ENCODE measurements around the gene E2F2. TPM values are rescaled to one million over a fixed set of nuclear protein-coding genes. Genes with fewer than 3 reads are reported as not detected.
"Not testable (repeated sequence)": the region's sequence is repeated elsewhere in the genome, so short reads cannot be mapped to it uniquely, and the experiment has no call there.

Gene E2F2
- total RNA-seq, 2 donors from 2014 or later: 19.3 to 23.2 TPM

GRCh38 chr1:23555986-23556634, 25.1 kb upstream of the E2F2 start:
- no peak for ATAC-seq
- Mint-ChIP-seq H3K9me3 (no peaks in the 10 kb centered on the region), H3K27ac (peak overlapping the region in 1 of 2 donors; percentile 92), H3K36me3 (peaks cover 11 to 47% of the 10 kb centered on the region in 2 donors)
- DNase-seq (ENCODE audit: low spot score in 2 of 2): no peak

- H3K36me3 Mint-ChIP-seq: peaks cover 11 to 47% of the 10 kb centered on the region in 2 donors
- no peaks in the 10 kb centered on the region for H3K9me3 Mint-ChIP-seq
- peak overlapping the region; percentile 82 to 92 for H3K27ac Mint-ChIP-seq
- ATAC-seq: no peak
- no peak for DNase-seq (ENCODE audit: low spot score in 2 of 2)
Observed at GRCh38 chr1:23555270-23555985, 24.4 kb upstream of the E2F2 start.

- DNase-seq (ENCODE audit: low spot score in 2 of 2) (peak; percentile 81 to 88), ATAC-seq (peak; percentile 72 to 78)
- Mint-ChIP-seq H3K9me3 (no peaks in the 10 kb centered on the region), H3K27ac (peak overlapping the region; percentile 92 to 93), H3K36me3 (peaks cover 11 to 46% of the 10 kb centered on the region in 2 donors)
Observed at GRCh38 chr1:23554481-23555269, 23.6 kb upstream of the E2F2 start.

- Mint-ChIP-seq H3K27ac (peak overlapping the region; percentile 92 to 93), H3K36me3 (peaks cover 11 to 40% of the 10 kb centered on the region in 2 donors), H3K9me3 (no peaks in the 10 kb centered on the region)
- DNase-seq (ENCODE audit: low spot score in 2 of 2) (no peak), ATAC-seq (no peak)
Observed at GRCh38 chr1:23554127-23554480, 23.1 kb upstream of the E2F2 start.

GRCh38 chr1:23553231-23554126, 22.4 kb upstream of the E2F2 start:
- Mint-ChIP-seq H3K36me3 (peaks cover 7 to 34% of the 10 kb centered on the region in 2 donors), H3K9me3 (no peaks in the 10 kb centered on the region), H3K27ac (peak overlapping the region; percentile 92 to 93)
- DNase-seq (ENCODE audit: low spot score in 2 of 2) (no peak), ATAC-seq (no peak)

GRCh38 chr1:23551849-23552248, 20.8 kb upstream of the E2F2 start:
- no peaks in the 10 kb centered on the region for H3K9me3 Mint-ChIP-seq
- no peak for DNase-seq (ENCODE audit: low spot score in 2 of 2)

DNA sequence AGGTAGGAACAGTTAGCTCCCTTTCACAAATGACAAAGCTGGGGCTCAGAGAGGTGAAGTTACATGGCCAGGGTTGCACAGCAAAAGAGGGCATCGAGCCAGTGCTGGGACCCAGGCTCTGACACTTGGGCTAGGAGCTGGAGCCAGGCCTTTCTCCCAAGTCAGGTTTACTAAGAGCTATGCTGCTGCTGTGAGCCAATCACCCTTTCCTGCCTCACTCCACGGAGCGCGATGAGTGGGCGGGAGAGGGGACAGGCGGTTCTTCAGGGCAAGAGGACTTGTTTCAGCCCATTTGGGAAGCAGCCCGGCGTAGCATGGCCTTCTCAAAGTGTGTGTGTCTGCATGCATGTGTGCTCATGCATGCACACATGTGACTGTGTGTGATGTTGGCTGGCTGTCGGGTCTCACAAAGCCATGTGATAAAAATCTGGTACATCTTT, 17.7 kb upstream of the E2F2 start:
- H3K36me3 Mint-ChIP-seq: no peaks in the 10 kb centered on the region
- H3K9me3 Mint-ChIP-seq: no peaks in the 10 kb centered on the region
- no peak for ATAC-seq
- DNase-seq (ENCODE audit: low spot score in 2 of 2): no peak
- no peak overlapping the region for H3K27ac Mint-ChIP-seq

More at GRCh38 chr1:23551849-23552248, 20.8 kb upstream of the E2F2 start:
- ATAC-seq: no peak
- Mint-ChIP-seq H3K27ac (no peak overlapping the region), H3K36me3 (peaks cover 0 to 18% of the 10 kb centered on the region in 2 donors)

GRCh38 chr1:23546897-23547584, 16.0 kb upstream of the E2F2 start:
- Mint-ChIP-seq H3K9me3 (no peaks in the 10 kb centered on the region), H3K36me3 (no peaks in the 10 kb centered on the region), H3K27ac (no peak overlapping the region)
- ATAC-seq (no peak), DNase-seq (ENCODE audit: low spot score in 2 of 2) (no peak)

DNA sequence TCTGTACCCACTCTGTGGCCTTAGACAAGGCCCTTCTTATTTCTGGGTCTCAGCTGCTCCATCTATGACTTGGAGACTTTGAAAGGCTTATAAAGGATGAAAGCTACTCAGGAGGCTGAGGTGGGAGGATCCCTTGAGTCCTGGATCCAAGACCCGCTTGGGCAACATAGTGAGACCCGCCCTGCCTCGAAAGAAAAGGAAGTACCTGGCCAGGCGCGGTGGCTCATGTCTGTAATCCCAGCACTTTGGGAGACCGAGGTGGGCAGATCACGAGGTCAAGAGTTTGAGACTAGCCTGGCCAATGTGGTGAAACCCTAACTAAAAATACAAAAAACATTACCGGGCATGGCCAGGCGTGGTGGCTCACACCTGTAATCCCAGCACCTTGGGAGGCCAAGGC, 14.8 kb upstream of the E2F2 start:
- no peaks in the 10 kb centered on the region for H3K9me3 Mint-ChIP-seq
- H3K36me3 Mint-ChIP-seq: no peaks in the 10 kb centered on the region
- H3K27ac Mint-ChIP-seq: peak overlapping the region; percentile 29 to 48
- ATAC-seq (no peak), DNase-seq (ENCODE audit: low spot score in 2 of 2) (no peak)

GRCh38 chr1:23544444-23545389, 13.7 kb upstream of the E2F2 start:
- H3K27ac Mint-ChIP-seq: peak overlapping the region in 1 of 2 donors; percentile 79
- H3K36me3 Mint-ChIP-seq: no peaks in the 10 kb centered on the region
- no peaks in the 10 kb centered on the region for H3K9me3 Mint-ChIP-seq
- DNase-seq (ENCODE audit: low spot score in 2 of 2): peak; percentile 70 to 74
- peak; percentile 62 to 70 for ATAC-seq

- no peaks in the 10 kb centered on the region for H3K36me3 Mint-ChIP-seq
- no peak overlapping the region for H3K27ac Mint-ChIP-seq
Observed at GRCh38 chr1:23543707-23544443, 12.8 kb upstream of the E2F2 start.

DNA sequence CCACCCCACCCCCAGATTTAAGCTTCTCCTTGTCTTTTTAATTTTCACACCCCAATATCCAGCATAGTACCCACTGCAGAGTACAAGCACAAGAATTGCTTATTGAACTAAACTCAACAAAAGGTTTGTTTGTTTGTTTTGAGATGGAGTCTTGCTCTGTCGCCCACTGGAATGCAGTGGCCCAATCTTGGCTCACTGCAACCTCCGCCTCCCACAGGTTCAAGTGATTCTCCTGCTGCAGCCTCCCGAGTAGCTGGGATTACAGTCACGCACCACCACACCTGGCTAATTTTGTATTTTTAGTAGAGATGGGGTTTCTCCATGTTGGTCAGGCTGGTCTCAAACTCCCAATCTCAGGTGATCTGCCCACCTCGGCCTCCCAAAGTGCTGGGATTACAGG, 11.9 kb upstream of the E2F2 start:
- H3K27ac Mint-ChIP-seq; H3K9me3 Mint-ChIP-seq; ATAC-seq; H3K36me3 Mint-ChIP-seq; DNase-seq (ENCODE audit: low spot score in 2 of 2): not testable (repeated sequence)

More at GRCh38 chr1:23543707-23544443, 12.8 kb upstream of the E2F2 start:
- ATAC-seq (no peak), DNase-seq (ENCODE audit: low spot score in 2 of 2) (no peak)
- H3K9me3 Mint-ChIP-seq: no peaks in the 10 kb centered on the region

GRCh38 chr1:23539698-23540266, 8.7 kb upstream of the E2F2 start:
- no peaks in the 10 kb centered on the region for H3K9me3 Mint-ChIP-seq
- ATAC-seq: peak; percentile 93 to 94
- H3K27ac Mint-ChIP-seq: peak overlapping the region in 1 of 2 donors; percentile 64
- peak; percentile 90 to 92 for DNase-seq (ENCODE audit: low spot score in 2 of 2)
- H3K36me3 Mint-ChIP-seq: no peaks in the 10 kb centered on the region
